Retinal pigment epithelial cell (primary cell): ENCODE results near the gene UBR7.

Source experiments
- DNase-seq: peaks from one replicate; pipeline ENCODE4 v3.0.0-alpha.2; 2010; ENCODE audit warnings: low read depth
- H3K4me3 ChIP-seq: 2 replicates; pipeline ENCODE4 v1.5.1; 2011; ENCODE audit warnings: mild to moderate bottlenecking, low read length, control low read depth, moderate library complexity
- CTCF ChIP-seq: conservative IDR thresholded peaks from 2 replicates; pipeline ENCODE4 v1.5.1; 2011; ENCODE audit warnings: low read depth, low read length, control low read depth, inconsistent platforms

UBR7 gene

GRCh38 chr14:93245764-93246420, 38.8 kb downstream of the UBR7 start:
- H3K4me3 ChIP-seq = no peak overlapping the region
- no peak for TF ChIP-seq CTCF
- no peak for DNase-seq

- DNase-seq = no peak
- no peak overlapping the region for H3K4me3 ChIP-seq
- TF ChIP-seq CTCF = no peak
Observed at GRCh38 chr14:93246534-93246933, 39.5 kb downstream of the UBR7 start.

- DNase-seq = no peak
- no peak overlapping the region for H3K4me3 ChIP-seq
- no peak for TF ChIP-seq CTCF
Observed at GRCh38 chr14:93249128-93249831, 42.2 kb downstream of the UBR7 start.

- no peak overlapping the region for H3K4me3 ChIP-seq
- no peak for DNase-seq
- no peak for TF ChIP-seq CTCF
Observed at GRCh38 chr14:93262446-93262845, 55.4 kb downstream of the UBR7 start.

GRCh38 chr14:93263416-93263815, 56.4 kb downstream of the UBR7 start:
- no peak for DNase-seq
- H3K4me3 ChIP-seq = no peak overlapping the region
- no peak for TF ChIP-seq CTCF

GRCh38 chr14:93266127-93266526, 59.1 kb downstream of the UBR7 start:
- TF ChIP-seq CTCF = no peak
- no peak for DNase-seq
- H3K4me3 ChIP-seq = no peak overlapping the region

GRCh38 chr14:93267149-93267711, 60.2 kb downstream of the UBR7 start:
- DNase-seq = no peak
- no peak for TF ChIP-seq CTCF
- no peak overlapping the region for H3K4me3 ChIP-seq
